Glutamatergic neuron (in vitro differentiated cells): Measurements from ENCODE around the gene ZNF519. TPM values are rescaled to one million over a fixed set of nuclear protein-coding genes. Genes with fewer than 3 reads are reported as not detected.

Source experiments
- DNase-seq: peaks from one replicate; pipeline ENCODE4 v3.0.0; 2022
- H3K27ac Mint-ChIP-seq: one replicate; pipeline ENCODE4 v1.8.0; 2020; ENCODE audit warnings: mild to moderate bottlenecking, mixed read lengths, inconsistent platforms; ENCODE audit not compliant: unreplicated experiment
- H3K27me3 Mint-ChIP-seq: one replicate; pipeline ENCODE4 v1.8.0; 2020; ENCODE audit warnings: mild to moderate bottlenecking, moderate library complexity, mixed read lengths, inconsistent platforms; ENCODE audit not compliant: unreplicated experiment
- H3K36me3 Mint-ChIP-seq: one replicate; pipeline ENCODE4 v1.8.0; 2020; ENCODE audit warnings: mild to moderate bottlenecking, mixed read lengths, inconsistent platforms; ENCODE audit not compliant: unreplicated experiment
- H3K4me1 Mint-ChIP-seq: one replicate; pipeline ENCODE4 v1.8.0; 2020; ENCODE audit warnings: mild to moderate bottlenecking, low read depth, mixed read lengths, inconsistent platforms; ENCODE audit not compliant: unreplicated experiment
- H3K4me3 Mint-ChIP-seq: one replicate; pipeline ENCODE4 v1.8.0; 2020; ENCODE audit warnings: mild to moderate bottlenecking, mixed read lengths, inconsistent platforms; ENCODE audit not compliant: unreplicated experiment
- H3K9me3 Mint-ChIP-seq: one replicate; pipeline ENCODE4 v1.8.0; 2020; ENCODE audit warnings: mild to moderate bottlenecking, moderate library complexity, mixed read lengths, inconsistent platforms; ENCODE audit not compliant: unreplicated experiment
- CTCF ChIP-seq: fragments of 200-600 bp; sonication (generic); IDR thresholded peaks from one replicate; pipeline ENCODE4 v1.5.0; 2021; ENCODE audit not compliant: partially characterized antibody, unreplicated experiment
- total RNA-seq: library from RNA; stranded (reverse); fragmentation: NEBNext Ultra II Directional; extraction: Animal tissue kit (Norgen Biotek cat#: 25700); gene quantifications from one replicate; pipeline ENCODE4 v1.2.1, GENCODE V29; 2021; ENCODE audit not compliant: unreplicated experiment

The ZNF519 gene
- total RNA-seq, 1 donor from 2014 or later, result 18.5 TPM

- no peaks in the 10 kb centered on the region for H3K27me3 Mint-ChIP-seq
- no peaks in the 10 kb centered on the region for H3K4me1 Mint-ChIP-seq
- H3K4me3 Mint-ChIP-seq, result no peak overlapping the region
- no peak overlapping the region for H3K27ac Mint-ChIP-seq
- no peak for DNase-seq
- TF ChIP-seq CTCF, result no peak
- peaks cover 25% of the 10 kb centered on the region for H3K36me3 Mint-ChIP-seq
- H3K9me3 Mint-ChIP-seq, result peaks cover 3% of the 10 kb centered on the region
Observed at GRCh38 chr18:14104906-14105748, 27.1 kb downstream of the ZNF519 start.

- peaks cover 3% of the 10 kb centered on the region for H3K9me3 Mint-ChIP-seq
- H3K36me3 Mint-ChIP-seq, result peaks cover 25% of the 10 kb centered on the region
- no peak overlapping the region for H3K4me3 Mint-ChIP-seq
- no peaks in the 10 kb centered on the region for H3K4me1 Mint-ChIP-seq
- TF ChIP-seq CTCF, result no peak
- H3K27me3 Mint-ChIP-seq, result no peaks in the 10 kb centered on the region
- DNase-seq, result no peak
- H3K27ac Mint-ChIP-seq, result no peak overlapping the region
Observed at GRCh38 chr18:14104201-14104600, 28.0 kb downstream of the ZNF519 start.

- Mint-ChIP-seq H3K27ac (no peak overlapping the region), H3K9me3 (peaks cover 4% of the 10 kb centered on the region), H3K36me3 (peaks cover 12% of the 10 kb centered on the region), H3K4me1 (no peaks in the 10 kb centered on the region), H3K4me3 (no peak overlapping the region), H3K27me3 (no peaks in the 10 kb centered on the region)
- no peak for TF ChIP-seq CTCF
- no peak for DNase-seq
Observed at GRCh38 chr18:14100503-14101286, 31.5 kb downstream of the ZNF519 start.

- Mint-ChIP-seq H3K27me3 (no peaks in the 10 kb centered on the region), H3K36me3 (no peaks in the 10 kb centered on the region)
- no peak for DNase-seq
Observed at GRCh38 chr18:14098428-14098827, 33.8 kb downstream of the ZNF519 start.

More at GRCh38 chr18:14098428-14098827, 33.8 kb downstream of the ZNF519 start:
- peaks cover 4% of the 10 kb centered on the region for H3K9me3 Mint-ChIP-seq
- no peaks in the 10 kb centered on the region for H3K4me1 Mint-ChIP-seq
- no peak overlapping the region for H3K27ac Mint-ChIP-seq
- no peak for TF ChIP-seq CTCF
- no peak overlapping the region for H3K4me3 Mint-ChIP-seq
